Uterus (tissue), 4 donors: ENCODE measurements around the gene ACBD6. TPM values are rescaled to one million over a fixed set of nuclear protein-coding genes. Genes with fewer than 3 reads are reported as not detected.

ENCODE experiments used
- DNase-seq, 2 donors: peaks; one replicate each; pipeline ENCODE4 v3.0.0-alpha.2; 2019 to 2020
- H3K27ac ChIP-seq, 2 donors: fragments of 200-600 bp; sonication (generic); 1 replicate in 1 of 2; 2 replicates in 1 of 2; pipeline ENCODE4 v1.5.1; 2016 to 2018
- H3K27me3 ChIP-seq, 2 donors: fragments of 200-600 bp; sonication (generic); one replicate each; pipeline ENCODE4 v1.5.1; 2018 to 2019; ENCODE audit warnings: control low read depth in 1 of 2
- H3K36me3 ChIP-seq, 2 donors: fragments of 200-600 bp; sonication (generic); one replicate each; pipeline ENCODE4 v1.5.1; 2019; ENCODE audit warnings: control low read depth in 1 of 2
- H3K4me1 ChIP-seq, 2 donors: fragments of 200-600 bp; sonication (generic); one replicate each; pipeline ENCODE4 v1.5.1; 2018 to 2019; ENCODE audit warnings: control low read depth in 1 of 2
- H3K4me3 ChIP-seq, 2 donors: fragments of 200-600 bp; sonication (generic); 1 replicate in 1 of 2; 2 replicates in 1 of 2; pipeline ENCODE4 v1.5.1; 2018 to 2019; ENCODE audit warnings: mild to moderate bottlenecking in 1 of 2
- H3K9me3 ChIP-seq, 2 donors: fragments of 200-600 bp; sonication (generic); one replicate each; pipeline ENCODE4 v1.5.1; 2019; ENCODE audit warnings: control low read depth in 1 of 2
- CTCF ChIP-seq, 4 experiments: fragments of 200-600 bp in 2 of 4; fragments of 450-650 bp in 2 of 4; sonication (generic) in 2 of 4; IDR thresholded peaks; one replicate each; pipeline ENCODE4 v1.5.1; 2016 to 2019; ENCODE audit warnings: antibody characterized with exemption in 4 of 4, mild to moderate bottlenecking in 2 of 4, moderate library complexity in 1 of 4
- POLR2A ChIP-seq, 2 donors: fragments of 450-650 bp; IDR thresholded peaks; one replicate each; pipeline ENCODE4 v1.6.1; 2016; ENCODE audit warnings: antibody characterized with exemption in 2 of 2, mild to moderate bottlenecking in 1 of 2, moderate library complexity in 1 of 2
- intact Hi-C: fragments of 100-400 bp; cut with DNase I; formaldehyde crosslinking; loops from one replicate; pipeline ENCODE4 v1.15.1; 2023; ENCODE audit warnings: low total_unique reads
- total RNA-seq, 4 donors: library from RNA; depleted of rRNA in 3 of 4; stranded (reverse); fragments of >200 nt in 3 of 4; gene quantifications; one replicate each; pipeline versions ENCODE4 v1.1.0 to v1.2.4, GENCODE V29; 2014 to 2023
- donor health status: DM: yes; HTN: yes; CAD: no.

Gene ACBD6
- total RNA-seq, 4 donors from 2014 or later: 22.1 to 54.7 (median 39.6) TPM

GRCh38 chr1:180376800-180377199 is 125.6 kb downstream of the ACBD6 start:
- intact Hi-C loops: no loop called here
- Histone ChIP-seq H3K36me3 (no peaks in the 10 kb centered on the region), H3K27me3 (no peaks in the 10 kb centered on the region), H3K4me3 (no peak overlapping the region), H3K4me1 (no peaks in the 10 kb centered on the region), H3K9me3 (peaks cover 0 to 27% of the 10 kb centered on the region in 2 donors), H3K27ac (no peak overlapping the region)
- TF ChIP-seq POLR2A (IDR thresholded peaks at IDR 0.05) (no peak), CTCF (IDR thresholded peaks at IDR 0.05) (no peak)
- no peak for DNase-seq

GRCh38 chr1:180376253-180376652 is 126.1 kb downstream of the ACBD6 start:
- Histone ChIP-seq H3K4me3 (no peak overlapping the region), H3K27ac (no peak overlapping the region), H3K27me3 (no peaks in the 10 kb centered on the region), H3K36me3 (no peaks in the 10 kb centered on the region), H3K9me3 (peaks cover 0 to 27% of the 10 kb centered on the region in 2 donors), H3K4me1 (no peaks in the 10 kb centered on the region)
- TF ChIP-seq POLR2A (IDR thresholded peaks at IDR 0.05) (no peak), CTCF (IDR thresholded peaks at IDR 0.05) (no peak)
- no peak for DNase-seq
- intact Hi-C loops: no loop called here

GRCh38 chr1:180372728-180373127 is 129.6 kb downstream of the ACBD6 start:
- no peak overlapping the region for H3K27ac ChIP-seq
- H3K9me3 ChIP-seq: no peaks in the 10 kb centered on the region
- intact Hi-C loops: no loop called here
- no peak overlapping the region for H3K4me3 ChIP-seq
- H3K4me1 ChIP-seq: no peaks in the 10 kb centered on the region
- H3K27me3 ChIP-seq: no peaks in the 10 kb centered on the region
- TF ChIP-seq POLR2A (IDR thresholded peaks at IDR 0.05) (no peak), CTCF (IDR thresholded peaks at IDR 0.05) (no peak)
- DNase-seq: no peak
- H3K36me3 ChIP-seq: no peaks in the 10 kb centered on the region

- intact Hi-C loops: no loop called here
- TF ChIP-seq POLR2A (IDR thresholded peaks at IDR 0.05): no peak
- no peak for TF ChIP-seq CTCF (IDR thresholded peaks at IDR 0.05)
- no peak overlapping the region for H3K4me3 ChIP-seq
- no peaks in the 10 kb centered on the region for H3K9me3 ChIP-seq
- no peak for DNase-seq
- H3K36me3 ChIP-seq: no peaks in the 10 kb centered on the region
- no peaks in the 10 kb centered on the region for H3K4me1 ChIP-seq
- H3K27ac ChIP-seq: no peak overlapping the region
- no peaks in the 10 kb centered on the region for H3K27me3 ChIP-seq
Observed at GRCh38 chr1:180370597-180370996, 131.8 kb downstream of the ACBD6 start.

- Histone ChIP-seq H3K27me3 (no peaks in the 10 kb centered on the region), H3K9me3 (no peaks in the 10 kb centered on the region), H3K27ac (no peak overlapping the region), H3K4me3 (no peak overlapping the region), H3K36me3 (no peaks in the 10 kb centered on the region), H3K4me1 (no peaks in the 10 kb centered on the region)
- TF ChIP-seq CTCF (IDR thresholded peaks at IDR 0.05) (no peak), POLR2A (IDR thresholded peaks at IDR 0.05) (no peak)
- intact Hi-C loops: no loop called here
- DNase-seq: no peak
Observed at GRCh38 chr1:180370188-180370587, 132.2 kb downstream of the ACBD6 start.
